ENCODE data around the gene BRD2.
A peak's percentile ranks its signal among the peaks of the same experiment; 100 is the strongest.

- TF ChIP-seq CTCF (IDR thresholded peaks at IDR 0.05; ENCODE audit: low read length) (peak; percentile 83), EZH2 (optimal IDR thresholded peaks at IDR 0.05; ENCODE audit: low read depth, low read length) (no peak), EZH2phosphoT487 (IDR thresholded peaks at IDR 0.05; ENCODE audit: low read length) (no peak)
Observed at GRCh38 chr6:32933661-32934085, 34.7 kb upstream of the BRD2 start.
